HepG2 (cell line): Measurements from ENCODE around the gene KIRREL3.

ENCODE experiments used
- IKZF5 ChIP-seq: IDR thresholded peaks from 2 replicates; pipeline ENCODE4 v1.6.1; 2018; ENCODE audit warnings: missing genetic modification reagents, mild to moderate bottlenecking, missing compliant biosample characterization
- POLR2AphosphoS2 ChIP-seq: IDR thresholded peaks from 2 replicates; pipeline ENCODE4 v1.6.1; 2011; ENCODE audit warnings: low read depth, low read length, improper control_type of control experiment
- POLR2AphosphoS5 ChIP-seq: IDR thresholded peaks from 2 replicates; pipeline ENCODE4 v1.6.1; 2012; ENCODE audit warnings: low read depth, low read length
- TBP ChIP-seq: sonication (generic); formaldehyde crosslinking; IDR thresholded peaks from 2 replicates; pipeline ENCODE4 v1.5.0; 2020; ENCODE audit warnings: missing genetic modification reagents
- TSC22D2 ChIP-seq: sonication (generic); formaldehyde crosslinking; IDR thresholded peaks from 2 replicates; pipeline ENCODE4 v1.5.1; 2020; ENCODE audit warnings: missing genetic modification reagents, mild to moderate bottlenecking, borderline replicate concordance
- ZNF512 ChIP-seq: sonication (generic); formaldehyde crosslinking; IDR thresholded peaks from 2 replicates; pipeline ENCODE4 v1.4.0; 2020; ENCODE audit warnings: mild to moderate bottlenecking, missing genetic modification reagents
- TF ChIP-seq, protein P1 (sequence below): sonication (generic); formaldehyde crosslinking; IDR thresholded peaks from 2 replicates; pipeline ENCODE4 v1.5.0; 2020; ENCODE audit warnings: mild to moderate bottlenecking, missing genetic modification reagents, moderate library complexity

GRCh38 chr11:126585774-126586491 is 414.6 kb downstream of the KIRREL3 start:
- TF ChIP-seq, protein P1, sequence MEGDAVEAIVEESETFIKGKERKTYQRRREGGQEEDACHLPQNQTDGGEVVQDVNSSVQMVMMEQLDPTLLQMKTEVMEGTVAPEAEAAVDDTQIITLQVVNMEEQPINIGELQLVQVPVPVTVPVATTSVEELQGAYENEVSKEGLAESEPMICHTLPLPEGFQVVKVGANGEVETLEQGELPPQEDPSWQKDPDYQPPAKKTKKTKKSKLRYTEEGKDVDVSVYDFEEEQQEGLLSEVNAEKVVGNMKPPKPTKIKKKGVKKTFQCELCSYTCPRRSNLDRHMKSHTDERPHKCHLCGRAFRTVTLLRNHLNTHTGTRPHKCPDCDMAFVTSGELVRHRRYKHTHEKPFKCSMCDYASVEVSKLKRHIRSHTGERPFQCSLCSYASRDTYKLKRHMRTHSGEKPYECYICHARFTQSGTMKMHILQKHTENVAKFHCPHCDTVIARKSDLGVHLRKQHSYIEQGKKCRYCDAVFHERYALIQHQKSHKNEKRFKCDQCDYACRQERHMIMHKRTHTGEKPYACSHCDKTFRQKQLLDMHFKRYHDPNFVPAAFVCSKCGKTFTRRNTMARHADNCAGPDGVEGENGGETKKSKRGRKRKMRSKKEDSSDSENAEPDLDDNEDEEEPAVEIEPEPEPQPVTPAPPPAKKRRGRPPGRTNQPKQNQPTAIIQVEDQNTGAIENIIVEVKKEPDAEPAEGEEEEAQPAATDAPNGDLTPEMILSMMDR (CRISPR knock-in tag), result no peak
- TF ChIP-seq TSC22D2 (CRISPR knock-in tag) (no peak), ZNF512 (CRISPR knock-in tag) (no peak), POLR2AphosphoS2 (no peak), POLR2AphosphoS5 (no peak), IKZF5 (CRISPR knock-in tag) (no peak), TBP (CRISPR knock-in tag) (no peak)
